GDM1 (cell line): Measurements from ENCODE around the gene ARHGAP9.
A peak's percentile ranks its signal among the peaks of the same experiment; 100 is the strongest.

ENCODE experiments used
- DNase-seq: peaks from one replicate; lab custom pipeline; 2025; lab: John Stamatoyannopoulos, UW

The ARHGAP9 gene

DNA sequence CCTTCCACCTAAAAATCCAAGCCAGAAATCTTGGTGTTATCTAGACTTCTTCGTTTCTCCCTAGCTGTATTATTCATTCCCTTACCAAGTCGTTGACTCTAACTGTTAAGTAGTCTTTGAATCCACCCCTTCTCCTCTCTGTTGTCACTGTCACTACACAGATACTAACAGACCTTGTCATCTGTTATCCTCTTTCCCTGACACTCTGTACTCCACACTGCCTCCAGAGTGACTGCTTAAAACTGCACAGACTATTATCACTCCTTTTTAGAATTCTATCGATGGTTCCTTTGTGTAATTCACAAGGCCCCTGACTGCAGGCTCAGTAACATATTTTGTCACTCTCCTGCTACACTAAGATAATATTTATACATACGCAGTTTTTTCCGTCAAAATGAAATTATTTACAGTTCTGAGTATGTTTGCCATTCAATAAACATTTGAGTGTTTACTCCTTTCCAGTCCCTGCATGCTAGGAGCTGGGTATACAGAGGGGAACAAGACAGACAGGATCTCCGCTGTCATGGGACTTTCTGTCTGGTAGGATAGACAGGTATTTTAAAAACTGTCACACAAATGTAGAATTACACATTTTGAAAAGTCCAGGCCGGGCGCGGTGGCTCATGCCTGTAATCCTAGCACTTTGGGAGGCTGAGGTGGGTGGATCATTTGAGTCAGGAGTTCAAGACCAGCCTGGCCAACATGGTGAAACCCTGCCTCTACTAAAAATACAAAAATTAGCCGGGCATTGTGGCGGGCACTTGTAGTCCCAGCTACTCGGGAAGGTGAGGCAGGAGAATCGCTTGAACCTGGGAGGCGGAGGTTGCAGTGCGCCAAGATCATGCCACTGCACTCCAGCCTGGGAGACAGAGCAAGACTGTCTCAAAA lies 12.0 kb upstream of the ARHGAP9 start:
- DNase-seq = no peak

DNA sequence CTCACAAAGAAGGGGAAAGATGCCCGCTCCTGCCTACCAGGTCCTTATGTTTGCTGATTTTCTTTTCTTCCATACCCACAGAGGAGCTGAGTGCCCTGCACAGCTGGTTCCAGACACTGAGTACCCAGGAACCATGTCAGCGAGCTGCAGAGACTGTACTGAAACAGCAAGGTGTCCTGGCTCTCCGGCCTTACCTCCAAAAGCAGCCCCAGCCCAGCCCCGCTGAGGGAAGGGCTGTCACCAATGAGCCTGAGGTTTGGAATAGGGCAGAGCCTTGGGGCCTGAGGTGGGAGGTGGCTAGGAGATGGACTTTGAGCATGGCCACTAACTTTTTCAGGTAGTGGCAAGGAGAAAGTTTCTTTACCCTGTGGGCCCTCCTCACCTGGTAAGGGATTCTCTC lies 10.5 kb upstream of the ARHGAP9 start:
- no peak for DNase-seq

DNA sequence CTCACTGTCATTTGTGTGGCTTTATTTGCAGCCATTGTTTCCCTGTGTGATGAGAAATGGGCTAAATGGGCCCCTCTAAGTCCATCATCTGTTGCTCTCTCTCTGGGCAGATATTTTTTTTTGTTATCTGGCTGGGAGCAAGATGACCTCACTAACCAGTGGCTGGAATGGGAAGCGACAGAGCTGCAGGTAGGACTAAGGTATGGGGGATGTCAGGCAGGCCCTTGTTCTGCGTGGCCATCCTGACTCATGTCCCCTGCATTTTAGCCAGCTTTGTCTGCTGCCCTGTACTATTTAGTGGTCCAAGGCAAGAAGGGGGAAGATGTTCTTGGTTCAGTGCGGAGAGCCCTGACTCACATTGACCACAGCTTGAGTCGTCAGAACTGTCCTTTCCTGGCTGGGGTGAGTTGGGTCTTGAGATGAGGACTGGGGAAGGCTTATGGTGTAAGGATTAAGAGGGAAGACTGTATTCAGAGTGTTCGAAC lies 9.5 kb upstream of the ARHGAP9 start:
- DNase-seq = no peak

DNA sequence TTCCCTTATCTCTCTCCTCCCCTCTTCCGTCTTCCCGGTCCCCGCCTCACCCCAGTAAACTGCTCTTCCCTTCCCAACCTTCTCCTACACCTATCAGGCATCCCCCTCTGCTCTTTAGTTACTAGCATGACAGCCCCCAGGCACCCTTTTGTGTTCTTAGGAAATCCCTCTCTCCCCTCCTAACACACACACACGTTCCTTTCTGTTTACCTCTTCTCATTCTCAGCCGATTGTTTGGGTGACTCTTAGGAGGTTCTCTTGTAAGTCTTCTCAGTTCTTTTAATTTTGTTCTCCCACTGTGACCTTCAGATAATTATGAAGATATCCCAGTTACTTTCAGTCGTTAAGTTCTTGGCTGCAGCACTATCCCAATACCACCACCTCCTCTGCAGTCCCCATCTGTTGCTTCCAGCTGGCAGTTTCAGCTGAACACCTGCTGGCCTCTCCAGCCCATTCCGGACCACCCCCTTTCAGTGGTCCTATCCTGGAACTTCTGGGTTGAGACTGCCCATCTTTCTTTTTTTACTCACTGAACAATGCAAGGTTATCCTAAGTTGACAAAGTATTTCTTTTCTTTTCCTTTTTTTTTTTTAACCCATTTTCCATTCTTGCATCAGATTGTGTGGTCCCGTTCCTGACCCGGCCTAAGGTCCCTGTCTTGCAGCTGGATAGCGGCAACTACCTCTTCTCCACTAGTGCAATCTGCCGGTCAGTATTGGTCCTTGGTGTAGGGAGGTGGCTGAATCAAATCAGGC lies 8.9 kb upstream of the ARHGAP9 start:
- no peak for DNase-seq

DNA sequence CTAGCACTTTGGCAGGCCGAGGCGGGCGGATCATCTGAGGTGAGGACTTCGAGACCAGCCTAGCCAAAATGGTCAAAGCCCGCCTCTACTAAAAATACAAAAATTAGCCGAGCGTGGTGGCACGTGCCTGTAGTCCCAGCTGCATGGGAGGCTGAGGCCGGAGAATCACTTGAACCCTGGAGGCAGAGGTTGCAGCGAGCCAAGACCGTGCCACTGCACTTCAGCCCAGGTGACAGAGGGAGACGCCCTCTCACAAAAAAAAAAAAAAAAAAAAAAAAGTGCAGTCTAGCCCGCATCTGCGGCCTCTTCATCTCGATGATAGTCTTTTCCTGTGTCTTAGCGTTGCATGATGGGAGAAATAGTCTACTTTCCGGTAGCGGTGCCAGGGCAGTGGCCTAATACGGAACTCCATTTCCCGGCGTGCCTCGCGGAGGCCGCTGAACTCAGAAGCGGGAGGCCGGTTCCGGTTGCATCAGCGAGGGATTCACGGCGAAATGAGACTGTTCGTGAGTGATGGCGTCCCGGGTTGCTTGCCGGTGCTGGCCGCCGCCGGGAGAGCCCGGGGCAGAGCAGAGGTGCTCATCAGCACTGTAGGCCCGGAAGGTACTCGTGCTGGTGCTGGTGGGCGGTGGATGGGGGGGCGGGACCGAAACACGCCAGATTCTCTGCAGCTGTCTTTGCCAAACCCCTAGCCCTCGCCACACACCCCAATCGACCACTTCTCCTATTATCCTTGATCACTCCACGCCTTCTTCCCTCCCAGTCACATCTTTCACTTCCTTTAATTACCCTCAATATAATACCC lies 8.1 kb upstream of the ARHGAP9 start, which contains the start of gene MARS1:
TSS of gene MARS1 (plus strand) at position 472 of the 805 bp plus-strand sequence. CDS start at position 495, 23 bp downstream.
- DNase-seq = peak; percentile 91

DNA sequence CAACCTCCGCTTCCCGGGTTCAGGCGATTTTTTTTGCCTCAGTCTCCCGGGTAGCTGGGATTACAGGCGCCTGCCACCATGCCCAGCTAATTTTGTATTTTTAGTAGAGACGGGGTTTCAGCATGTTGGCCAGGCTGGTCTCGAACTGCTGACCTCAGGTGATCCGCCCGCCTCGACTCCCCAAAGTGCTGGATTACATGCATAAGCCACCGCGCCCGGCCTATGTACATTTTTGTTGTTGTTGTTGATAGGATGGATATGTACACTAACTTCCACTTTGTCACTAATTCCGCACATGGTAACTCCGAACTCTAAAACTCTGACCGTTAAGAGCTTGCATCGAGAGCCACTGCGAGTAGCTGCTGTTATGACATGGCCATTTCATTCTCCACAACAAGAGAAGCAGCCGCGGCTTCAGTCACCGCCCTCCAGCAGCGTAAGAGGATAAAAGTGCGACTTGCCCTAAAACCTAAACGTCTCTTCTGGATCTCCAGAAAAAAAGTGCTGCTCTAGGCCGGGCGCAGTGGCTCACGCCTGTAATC lies 7.5 kb upstream of the ARHGAP9 start:
- no peak for DNase-seq

DNA sequence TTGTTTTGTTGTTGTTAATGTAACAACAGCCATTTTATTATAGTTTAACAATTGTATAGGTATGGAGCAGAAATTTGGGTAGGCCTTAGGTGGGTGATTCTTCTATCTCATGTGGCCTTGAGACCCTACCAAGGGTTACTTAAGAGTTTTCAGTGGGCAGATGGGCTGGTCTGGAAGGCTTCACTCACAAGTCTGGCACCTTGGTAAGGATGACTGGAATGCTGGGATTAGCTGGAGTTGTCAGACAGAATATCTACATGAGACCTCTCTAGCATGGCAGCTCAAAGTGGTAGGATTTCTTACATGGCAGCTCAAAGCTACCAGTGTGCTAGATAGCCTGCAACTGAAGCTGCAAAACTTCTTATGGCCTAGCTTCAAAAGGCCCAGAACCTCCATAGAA lies 6.0 kb upstream of the ARHGAP9 start:
- no peak for DNase-seq

DNA sequence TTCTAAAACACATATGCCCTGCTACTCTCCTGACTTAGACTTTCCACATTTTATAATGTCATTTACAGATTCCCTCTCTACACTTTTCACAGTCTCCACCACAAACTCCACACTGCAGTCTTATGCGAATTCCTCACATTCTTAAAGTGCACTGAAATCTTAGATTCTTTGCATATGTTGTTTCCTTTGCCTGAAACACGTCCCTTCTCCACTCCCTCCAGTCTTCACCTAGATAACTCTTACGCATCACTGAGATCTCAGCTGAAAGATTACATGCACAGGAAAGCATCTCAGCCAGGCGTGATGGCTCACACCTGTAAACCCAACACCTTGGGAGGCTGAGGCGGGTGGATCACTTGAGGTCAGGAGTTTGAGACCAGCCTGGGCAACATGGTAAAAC lies 3.8 kb upstream of the ARHGAP9 start:
- no peak for DNase-seq

DNA sequence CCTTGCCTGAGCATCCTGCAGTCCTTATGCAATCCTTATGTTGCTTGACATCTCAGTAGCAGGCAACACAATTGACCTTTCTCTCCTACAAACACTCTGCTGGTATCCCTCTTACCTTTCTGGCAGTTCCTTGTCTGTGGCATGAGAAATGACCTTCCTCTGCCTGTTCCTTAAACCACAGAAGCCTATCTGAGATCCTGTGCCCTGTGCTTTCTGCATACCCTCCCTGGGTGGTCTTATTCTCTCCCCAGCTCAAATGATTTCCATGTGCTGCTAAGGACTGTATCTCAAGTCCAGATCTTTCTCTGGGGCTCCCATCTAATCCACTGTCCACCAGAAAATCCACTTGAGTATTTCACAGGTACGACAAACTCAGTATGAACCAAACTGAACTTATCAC lies 2.0 kb upstream of the ARHGAP9 start:
- DNase-seq = no peak

DNA sequence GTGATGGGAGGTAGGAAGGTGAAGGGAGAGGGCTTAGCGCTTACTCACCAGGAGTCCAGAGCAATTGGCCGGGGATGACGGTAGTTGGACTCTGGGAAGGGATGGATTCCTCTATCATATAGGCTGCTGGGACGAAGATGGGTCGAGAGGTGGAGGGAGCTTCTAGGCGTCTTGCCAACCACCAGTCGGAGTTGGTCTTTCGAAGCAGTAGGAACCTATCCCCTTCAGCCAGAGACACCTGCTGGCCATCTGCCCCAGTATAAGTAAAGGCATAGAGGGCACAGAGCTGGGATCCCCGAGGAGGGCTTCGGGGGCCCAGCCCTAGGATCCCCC lies 657 bp downstream of the ARHGAP9 start:
- DNase-seq = no peak

DNA sequence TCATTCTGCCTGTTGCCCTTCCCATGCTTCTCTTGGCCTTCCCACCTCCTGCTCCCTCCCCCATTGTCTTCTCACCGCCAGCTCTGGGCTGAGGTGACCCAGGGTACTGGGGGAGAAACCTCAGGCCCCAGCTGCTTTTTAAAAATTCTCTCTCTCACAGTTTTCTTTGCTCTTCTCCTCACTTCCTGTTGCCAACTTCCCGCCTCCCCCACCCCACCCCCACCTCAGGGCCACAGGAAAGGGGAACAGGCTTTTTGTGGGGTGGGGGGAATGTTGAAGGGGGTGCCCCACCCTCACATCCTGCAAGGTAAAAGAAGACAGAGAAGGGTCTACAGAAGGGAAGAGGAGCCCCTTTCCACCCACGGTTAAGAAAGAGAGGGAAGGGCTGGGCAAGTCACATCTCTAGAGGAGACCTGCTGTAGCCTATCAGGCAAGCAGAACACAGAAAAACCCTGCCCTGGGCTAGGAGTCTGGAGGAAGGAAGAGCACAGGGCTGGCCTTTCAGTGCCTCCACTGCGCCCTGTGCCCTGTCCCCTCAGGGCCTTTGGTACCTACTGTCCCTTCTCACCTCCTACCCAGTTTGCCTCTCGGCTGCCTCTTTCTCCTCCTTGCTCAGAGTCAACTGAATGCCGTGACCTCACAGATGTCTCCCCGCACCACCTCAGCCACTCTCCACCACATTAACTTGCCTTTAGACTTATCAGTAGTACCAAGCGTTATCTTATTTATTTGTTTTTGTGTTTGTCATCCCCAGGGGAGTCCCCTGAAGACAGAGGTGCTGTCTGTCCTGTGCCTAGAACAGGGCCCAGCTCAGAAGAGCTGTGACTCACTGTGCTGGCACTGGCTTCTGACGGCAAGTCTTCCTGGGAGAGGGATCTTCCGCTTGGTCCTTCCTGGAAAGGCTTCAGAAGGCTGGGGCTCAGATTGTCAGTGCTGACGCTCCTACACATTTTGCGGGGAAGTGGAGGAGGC lies 1.7 kb downstream of the ARHGAP9 start:
- DNase-seq = peak; percentile 38

DNA sequence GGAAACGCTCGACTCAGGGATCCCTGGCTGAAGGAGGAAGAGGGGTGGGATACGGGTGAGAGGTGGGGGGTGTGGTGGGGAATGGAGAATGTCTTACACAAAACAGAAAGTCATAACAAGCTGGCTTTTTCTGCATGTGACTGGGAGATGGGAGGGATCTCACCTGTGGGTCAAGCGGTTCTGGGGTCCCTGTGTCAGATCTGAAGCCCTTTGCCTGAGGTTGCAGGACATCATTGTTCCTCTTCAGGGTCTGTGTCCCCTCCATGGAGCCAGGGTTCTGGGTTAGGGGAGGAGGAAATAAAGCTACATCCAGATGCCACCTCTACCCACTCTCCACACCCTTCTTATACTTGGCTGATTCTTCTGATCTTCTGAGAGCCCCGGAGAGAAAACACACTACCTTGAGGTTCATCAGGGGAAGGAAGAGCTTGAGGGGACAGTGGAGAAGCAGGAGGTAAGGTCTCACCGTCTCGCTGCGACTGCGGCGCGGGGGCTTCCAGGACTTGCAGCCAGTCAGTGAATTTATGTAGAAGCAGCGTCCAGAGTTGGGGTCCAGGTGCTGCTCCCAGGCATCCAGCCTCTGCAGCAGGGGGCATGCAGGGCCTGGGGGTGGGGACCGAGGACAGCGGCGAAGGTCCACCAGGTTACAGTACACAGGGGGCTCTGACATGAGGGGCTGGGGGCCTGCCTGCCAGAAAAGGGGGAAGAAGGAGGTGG lies 2.5 kb downstream of the ARHGAP9 start:
- no peak for DNase-seq

DNA sequence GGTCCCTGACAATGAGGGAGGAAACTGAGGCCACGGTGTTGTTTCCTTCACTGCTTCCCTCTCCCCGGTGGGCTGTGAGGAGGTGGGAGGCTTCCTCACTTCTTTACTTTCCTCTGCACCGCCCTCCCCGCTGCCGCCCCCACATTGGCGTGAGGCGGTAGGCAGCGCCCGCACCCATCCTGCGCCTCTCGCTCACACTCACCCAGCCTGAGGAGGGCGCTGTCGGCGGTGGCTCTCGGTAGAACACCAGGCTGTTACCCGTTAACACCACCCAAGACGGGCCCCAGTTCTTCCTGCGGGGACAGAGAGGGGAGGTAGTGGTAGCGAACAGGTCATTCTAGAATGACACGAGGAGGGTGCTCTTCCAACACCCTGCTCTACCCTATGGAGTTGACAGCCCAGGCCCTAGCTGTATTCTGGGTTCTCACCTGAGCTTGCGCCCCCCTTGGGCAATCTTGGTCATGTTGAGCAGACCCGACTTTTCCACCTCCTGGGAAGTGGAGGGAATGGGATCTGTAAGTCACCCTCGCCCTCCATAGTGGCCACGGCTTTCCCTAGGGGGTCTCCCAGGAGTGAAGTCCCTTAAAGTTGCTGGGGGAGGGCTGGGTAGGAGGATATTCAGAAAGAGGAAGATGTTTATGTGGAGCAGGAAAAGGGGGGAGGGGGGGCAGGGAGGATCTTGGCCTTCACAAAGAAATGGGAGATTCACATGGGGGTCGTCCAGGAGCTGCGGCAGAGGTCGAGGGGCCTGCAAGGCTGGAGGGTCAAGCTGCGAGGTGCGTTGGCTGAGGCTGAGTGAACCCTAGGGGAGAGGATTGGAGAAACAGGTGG lies 3.3 kb downstream of the ARHGAP9 start:
- peak; percentile 19 for DNase-seq

DNA sequence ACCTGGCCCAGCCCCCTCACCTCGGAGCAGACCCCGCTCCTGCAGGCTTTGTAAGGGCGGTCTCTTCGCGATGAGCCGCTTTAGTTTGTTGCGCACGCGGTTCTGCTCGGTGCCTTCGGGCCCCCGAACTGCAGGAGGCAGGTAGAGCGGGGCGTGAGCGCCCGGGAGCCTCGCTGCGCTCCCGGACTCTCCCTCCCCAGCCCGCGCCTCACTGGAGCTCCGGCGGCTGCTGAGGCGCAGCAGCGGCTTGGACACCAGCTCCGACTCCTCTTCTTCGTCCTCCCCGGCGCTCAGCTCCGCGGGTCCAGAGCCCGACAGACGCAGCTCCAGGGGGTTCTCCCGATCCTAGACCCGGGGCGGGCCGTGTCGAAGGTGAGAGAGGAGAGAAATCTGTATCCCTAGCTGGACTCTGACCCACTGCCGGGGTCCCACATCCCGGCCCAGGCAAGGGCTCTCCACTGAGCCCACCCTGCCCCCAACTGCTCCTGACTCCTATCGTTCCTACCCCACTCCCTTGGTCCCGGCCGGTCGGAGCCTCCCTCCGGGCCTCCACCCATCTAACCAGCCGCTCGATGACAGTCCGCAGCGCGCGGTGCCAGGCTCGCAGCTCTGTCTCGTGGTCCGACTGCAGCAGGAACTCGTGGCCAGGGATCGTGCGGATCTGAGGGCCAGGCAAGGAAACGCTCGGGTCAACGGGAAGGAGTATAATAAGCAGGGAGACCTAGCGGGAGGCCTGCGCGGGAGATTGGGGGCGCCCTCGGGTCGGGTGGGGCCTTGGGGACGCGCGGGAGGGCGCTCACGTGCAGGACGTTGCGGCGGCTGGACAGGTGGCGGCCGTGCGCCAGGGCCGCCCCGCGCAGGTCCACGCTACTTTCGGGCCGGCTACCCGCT lies 4.2 kb downstream of the ARHGAP9 start:
- DNase-seq = no peak

DNA sequence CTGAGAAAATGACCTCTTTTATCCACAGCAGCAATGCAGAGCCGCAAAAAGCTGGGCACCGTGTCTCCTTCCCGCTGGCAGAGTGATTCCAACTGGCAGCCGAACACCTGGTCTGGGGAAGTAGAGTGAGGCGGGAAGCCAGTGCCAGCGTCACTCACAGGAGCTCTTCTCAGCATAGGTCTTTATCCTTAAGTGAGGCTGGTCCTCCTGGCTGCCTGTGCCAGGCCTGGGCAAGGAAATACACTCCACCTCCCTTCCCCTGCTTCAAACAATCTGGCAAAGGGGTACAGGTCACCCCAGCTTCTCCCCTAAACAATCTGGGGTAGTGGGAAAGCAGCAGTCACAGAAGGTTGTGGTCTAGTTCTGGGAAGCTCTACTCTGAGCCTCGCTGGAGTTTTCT lies 4.8 kb downstream of the ARHGAP9 start:
- DNase-seq = no peak

DNA sequence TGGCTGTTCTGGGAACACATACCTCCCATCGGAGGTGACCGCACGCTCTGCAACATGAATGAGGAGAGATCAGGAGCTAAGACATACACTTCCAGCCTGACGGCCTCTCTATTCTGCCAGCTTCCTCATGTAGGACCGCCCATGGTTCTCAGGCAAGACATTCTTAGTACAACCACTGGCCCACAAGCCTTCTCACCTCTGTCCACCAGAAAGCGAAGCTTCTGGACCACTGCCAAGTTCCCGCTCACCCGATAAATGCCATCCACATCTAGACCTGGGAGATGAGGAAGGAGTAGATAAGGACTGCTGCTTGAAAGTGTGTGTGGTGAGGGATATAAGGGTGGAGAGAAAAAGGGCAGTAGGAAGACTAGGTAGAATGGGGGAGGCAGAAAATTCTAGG lies 5.2 kb downstream of the ARHGAP9 start:
- no peak for DNase-seq

DNA sequence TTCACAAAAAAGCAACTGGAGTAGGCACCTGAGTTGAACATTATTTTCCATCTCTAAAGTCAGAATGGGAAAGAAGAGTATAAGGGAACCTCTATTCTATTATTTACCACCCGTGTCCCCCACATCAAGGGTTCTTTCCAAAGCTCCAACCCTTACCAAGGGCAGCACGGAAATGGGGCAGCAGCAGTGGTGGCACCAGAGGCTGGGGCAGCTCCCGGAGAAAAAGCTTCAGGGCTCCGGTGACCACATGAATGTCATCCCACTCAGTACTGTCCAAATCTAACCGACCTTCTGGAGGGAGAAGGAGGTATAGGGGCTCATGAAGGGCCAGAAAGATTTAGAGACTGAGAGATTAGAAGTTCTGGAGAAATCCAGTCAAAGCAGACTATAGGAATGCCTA lies 5.8 kb downstream of the ARHGAP9 start:
- DNase-seq = no peak

DNA sequence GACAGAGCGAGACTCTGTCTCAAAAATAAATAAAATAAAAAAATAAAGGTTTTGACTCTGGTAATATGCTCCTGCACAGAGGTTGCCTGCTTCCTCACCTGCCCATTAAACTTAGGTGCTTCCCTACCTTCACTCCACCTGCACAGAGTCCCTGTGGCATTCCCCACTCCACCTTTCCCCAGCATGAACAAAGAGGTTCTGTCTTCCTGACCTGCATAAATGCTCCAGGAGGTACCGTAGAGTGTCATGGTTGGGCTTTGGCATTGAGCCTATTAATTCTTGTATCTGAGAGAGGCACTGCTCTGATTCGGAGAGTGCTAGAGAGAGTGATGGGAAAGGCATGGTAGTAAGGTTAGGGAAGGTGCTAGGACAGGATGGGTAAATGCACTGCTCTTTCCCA lies 6.3 kb downstream of the ARHGAP9 start:
- DNase-seq = no peak
